Activated CD4-positive, alpha-beta T cell treated with anti-CD3 and anti-CD28 coated beads, Interleukin-2, Interleukin-4, amounts not matched to agents 100 ng/mL and 50 ng/mL, durations not matched to agents 16 hours and 8 hours (primary cell): ENCODE results near the gene MORC4.

ENCODE experiments used
- DNase-seq: peaks from one replicate; pipeline ENCODE4 v3.0.0-alpha.2; 2020; ENCODE audit warnings: low spot score

MORC4 gene

GRCh38 chrX:106905064-106905708 is 94.8 kb downstream of the MORC4 start:
- no peak for DNase-seq

GRCh38 chrX:106903856-106904528 is 96.0 kb downstream of the MORC4 start:
- DNase-seq: no peak

- DNase-seq: no peak
Measured at GRCh38 chrX:106903291-106903824, 96.7 kb downstream of the MORC4 start, which contains the start of gene RIPPLY1. TSS of gene RIPPLY1 (minus strand) at chrX:106903341. CDS start at chrX:106903287, 54 bp downstream.

- no peak for DNase-seq
Measured at GRCh38 chrX:106902684-106903083, 97.3 kb downstream of the MORC4 start.

DNA sequence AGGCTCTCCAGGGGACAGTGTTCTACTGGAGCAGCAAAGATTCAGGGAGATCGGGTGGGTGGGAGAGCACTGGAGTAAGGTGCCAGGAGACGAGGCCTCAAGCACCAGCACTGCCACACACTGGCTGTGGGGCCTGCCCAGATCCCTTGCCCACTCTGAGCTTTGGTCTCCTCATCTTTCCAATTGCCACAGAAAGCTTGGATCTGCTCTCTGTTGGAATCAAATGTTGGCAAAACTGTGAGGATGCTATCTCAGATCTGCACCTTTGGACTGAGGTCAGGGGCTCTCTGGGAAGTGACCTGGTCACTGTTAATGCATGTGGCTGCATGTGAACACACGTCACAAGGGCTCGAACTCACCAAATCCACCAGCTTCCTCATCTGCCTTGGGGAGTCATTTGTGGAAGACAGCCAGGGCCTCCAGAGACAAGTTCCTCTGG is 98.2 kb downstream of the MORC4 start:
- DNase-seq: no peak

DNA sequence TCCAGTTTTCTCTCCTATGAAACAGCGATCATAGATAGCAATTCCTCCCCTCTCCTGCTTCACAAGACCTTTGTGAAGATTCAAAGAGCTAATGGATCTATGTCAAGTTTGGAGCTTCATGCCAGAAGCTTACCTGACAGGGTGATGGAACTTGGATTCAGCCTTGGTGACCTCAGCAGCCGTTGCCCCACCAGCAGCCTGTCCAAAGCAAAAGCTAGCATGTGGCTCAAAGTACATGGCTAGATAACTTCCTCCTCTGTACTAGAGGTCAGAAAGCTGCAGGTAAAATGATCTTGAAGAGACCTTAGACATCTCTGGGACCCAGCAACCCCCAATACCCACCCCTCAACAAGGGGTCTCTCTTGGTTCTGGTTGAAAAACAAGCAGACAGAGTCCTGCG is 98.7 kb downstream of the MORC4 start:
- no peak for DNase-seq

GRCh38 chrX:106899841-106900240 is 100.2 kb downstream of the MORC4 start:
- no peak for DNase-seq

GRCh38 chrX:106899276-106899675 is 100.7 kb downstream of the MORC4 start:
- DNase-seq: no peak

- DNase-seq: peak; percentile 51
Measured at GRCh38 chrX:106898462-106898861, 101.5 kb downstream of the MORC4 start.

DNA sequence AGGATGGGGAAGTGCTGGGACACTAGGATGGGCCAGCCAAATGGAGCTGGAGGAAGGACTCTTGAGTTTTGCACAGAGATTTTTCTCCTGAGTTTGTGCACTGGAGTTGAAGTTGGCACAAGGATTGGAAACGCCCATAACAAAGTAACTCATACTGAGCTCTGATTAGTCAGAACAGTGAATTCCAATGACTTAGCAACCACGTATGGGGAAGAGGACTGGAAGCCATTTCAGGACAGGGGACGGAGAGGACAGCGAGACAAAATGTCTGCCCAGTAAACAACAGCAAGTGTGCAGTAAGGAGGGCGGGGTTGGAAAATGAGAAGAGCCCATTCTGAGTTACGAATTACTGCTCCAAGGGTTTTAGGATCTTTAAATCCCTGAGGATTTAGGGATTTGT is 102.8 kb downstream of the MORC4 start:
- no peak for DNase-seq

GRCh38 chrX:106894978-106895452 is 105.0 kb downstream of the MORC4 start:
- no peak for DNase-seq

DNA sequence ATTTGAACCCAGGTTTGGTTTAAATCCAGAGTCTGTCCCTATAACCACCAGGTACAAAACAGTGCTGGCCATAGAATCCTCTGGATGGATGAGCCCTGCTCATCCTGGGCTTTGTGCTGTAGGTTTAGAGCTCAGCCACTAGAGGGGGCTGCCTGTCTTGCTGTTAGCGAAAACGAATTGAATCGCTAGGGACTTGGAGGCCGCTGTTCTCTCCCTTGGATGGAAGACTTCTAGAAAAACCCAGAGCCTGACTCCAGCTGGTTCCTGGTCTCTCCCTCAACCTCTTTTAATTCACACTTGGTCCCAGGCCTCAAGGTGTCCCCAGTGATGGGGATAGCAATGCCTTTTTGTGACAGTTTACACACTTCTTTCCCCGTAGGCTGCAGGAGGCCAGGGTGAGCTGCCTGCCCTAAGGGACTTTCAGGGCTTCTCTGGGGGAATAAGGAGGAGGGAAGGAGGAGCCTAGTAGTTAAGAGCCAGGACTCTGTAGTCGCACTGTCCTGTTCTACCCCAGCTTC is 105.6 kb downstream of the MORC4 start:
- peak; percentile 69 for DNase-seq

- DNase-seq: no peak
Measured at GRCh38 chrX:106891762-106892460, 108.1 kb downstream of the MORC4 start.
